Measurements from ENCODE around the gene MTHFD1L. TPM values are rescaled to one million over a fixed set of nuclear protein-coding genes. Genes with fewer than 3 reads are reported as not detected.

MTHFD1L gene
- total and polyA plus RNA-seq, 2 of the 8 experiments (the other 6 are each of a cell fraction or from before 2014, with no cell fraction given), result 29.2 to 105 TPM

DNA sequence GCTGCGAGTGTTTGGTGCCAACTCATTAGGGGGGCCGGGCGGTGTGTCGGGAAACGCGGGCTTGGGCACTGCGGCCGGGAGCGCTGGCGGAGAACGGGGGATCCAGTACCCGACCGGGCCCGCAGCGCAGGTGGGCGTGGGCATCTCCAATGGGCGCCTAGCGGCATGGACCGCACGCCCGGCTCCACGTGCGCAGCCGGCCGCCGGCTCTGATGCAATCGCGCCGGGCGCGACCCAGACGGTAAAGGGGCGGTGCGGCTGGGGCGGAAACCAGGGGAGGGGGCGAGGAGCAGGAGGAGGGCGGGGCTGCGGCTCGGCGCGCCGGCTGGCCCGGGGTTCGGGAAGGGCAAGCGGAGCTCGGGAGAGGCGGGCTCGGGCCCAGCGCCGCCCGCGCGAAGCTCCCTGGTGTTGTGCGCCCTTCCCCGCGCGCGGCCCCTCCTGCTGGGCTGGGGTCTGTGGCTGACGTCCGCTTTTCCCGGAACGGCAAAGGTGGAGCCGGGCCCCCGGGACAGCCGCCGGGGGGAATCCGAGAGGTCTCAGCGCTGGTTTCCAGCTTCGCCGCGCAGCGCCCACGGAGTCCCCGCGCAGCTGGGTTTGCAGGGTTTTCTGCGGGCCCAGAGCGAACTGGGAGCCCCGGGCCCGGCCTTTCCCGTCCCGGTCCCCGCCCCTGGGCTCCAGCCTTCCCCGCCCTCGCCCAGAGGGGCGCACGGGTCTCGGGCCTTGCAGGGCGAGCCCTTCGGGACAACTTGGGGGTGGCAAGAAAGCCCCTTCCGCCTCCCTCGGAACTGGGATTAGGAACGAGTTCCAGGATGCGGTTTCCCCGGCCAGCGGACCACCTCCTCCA lies 867 bp downstream of the MTHFD1L start (continued):
- no peak for TF ChIP-seq CHD7 (IDR thresholded peaks at IDR 0.05; ENCODE audit: insufficient replicate concordance, low read length)
- 0 out of 2 replicates have a peak, but pooled peaks have one; percentile 30 for TF ChIP-seq ATF2 (IDR thresholded peaks at IDR 0.05; ENCODE audit: low read length)
- TF ChIP-seq CEBPB (IDR thresholded peaks at IDR 0.05; ENCODE audit: low read depth, low read length), result peak; percentile 99
- no peak for TF ChIP-seq MAFK (IDR thresholded peaks at IDR 0.05; ENCODE audit: low read depth, low read length)
- TF ChIP-seq, protein P1, sequence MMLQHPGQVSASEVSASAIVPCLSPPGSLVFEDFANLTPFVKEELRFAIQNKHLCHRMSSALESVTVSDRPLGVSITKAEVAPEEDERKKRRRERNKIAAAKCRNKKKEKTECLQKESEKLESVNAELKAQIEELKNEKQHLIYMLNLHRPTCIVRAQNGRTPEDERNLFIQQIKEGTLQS (IDR thresholded peaks at IDR 0.05; ENCODE audit: insufficient read depth, low read depth, low read length), result peak; percentile 78
- TF ChIP-seq CHD2 (IDR thresholded peaks at IDR 0.05; ENCODE audit: low read length), result no peak

Data from H1 (cell line).